Activated CD4-positive, alpha-beta T cell treated with anti-CD3 and anti-CD28 coated beads for 24 hours (primary cell): ENCODE results near the gene TRIM43B.
"Not testable (repeated sequence)": the region's sequence is repeated elsewhere in the genome, so short reads cannot be mapped to it uniquely, and the experiment has no call there.

Experiments used
- DNase-seq, 2 donors: peaks; one replicate each; pipeline ENCODE4 v3.0.0-alpha.2; 2020; ENCODE audit warnings: low read depth in 2 of 2

The TRIM43B gene

GRCh38 chr2:95433973-95434372 is 50.6 kb downstream of the TRIM43B start:
- not testable (repeated sequence) for DNase-seq

- not testable (repeated sequence) for DNase-seq
Measured at GRCh38 chr2:95433373-95433772, 51.2 kb downstream of the TRIM43B start.

DNA sequence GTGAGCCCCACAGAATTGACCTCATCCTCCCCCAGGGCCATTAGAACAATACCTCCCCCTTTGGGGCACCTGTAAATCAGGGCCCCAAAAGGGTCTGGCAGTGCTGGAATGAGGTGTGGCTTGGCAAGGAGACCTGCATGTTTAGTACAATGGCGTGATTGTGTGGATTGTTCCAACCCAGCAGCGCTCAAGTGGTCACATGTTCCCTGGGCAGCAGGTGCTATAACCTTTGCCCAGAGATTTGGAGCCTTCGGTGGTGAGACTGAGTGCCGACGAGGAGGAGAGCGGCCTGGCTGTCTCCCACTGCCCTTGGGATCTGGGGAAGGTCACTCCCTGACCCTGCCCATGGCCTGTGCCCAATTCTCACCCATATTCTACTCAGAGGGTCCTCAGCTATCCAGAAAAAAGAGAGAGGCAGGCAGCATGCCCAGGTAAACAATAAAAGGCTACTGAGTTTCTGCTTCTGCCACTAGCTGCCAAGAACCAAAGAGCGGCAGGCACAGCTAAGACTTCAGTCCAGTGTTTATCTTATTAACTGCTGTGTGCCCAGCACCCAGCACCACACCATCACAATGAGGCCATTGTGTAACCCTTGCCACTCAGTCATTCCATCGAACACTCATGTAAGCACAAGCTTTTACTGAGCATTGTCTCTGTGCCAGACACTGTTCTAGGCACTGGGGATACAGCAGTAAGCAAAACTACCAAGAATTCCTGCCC is 54.6 kb downstream of the TRIM43B start:
- not testable (repeated sequence) for DNase-seq

DNA sequence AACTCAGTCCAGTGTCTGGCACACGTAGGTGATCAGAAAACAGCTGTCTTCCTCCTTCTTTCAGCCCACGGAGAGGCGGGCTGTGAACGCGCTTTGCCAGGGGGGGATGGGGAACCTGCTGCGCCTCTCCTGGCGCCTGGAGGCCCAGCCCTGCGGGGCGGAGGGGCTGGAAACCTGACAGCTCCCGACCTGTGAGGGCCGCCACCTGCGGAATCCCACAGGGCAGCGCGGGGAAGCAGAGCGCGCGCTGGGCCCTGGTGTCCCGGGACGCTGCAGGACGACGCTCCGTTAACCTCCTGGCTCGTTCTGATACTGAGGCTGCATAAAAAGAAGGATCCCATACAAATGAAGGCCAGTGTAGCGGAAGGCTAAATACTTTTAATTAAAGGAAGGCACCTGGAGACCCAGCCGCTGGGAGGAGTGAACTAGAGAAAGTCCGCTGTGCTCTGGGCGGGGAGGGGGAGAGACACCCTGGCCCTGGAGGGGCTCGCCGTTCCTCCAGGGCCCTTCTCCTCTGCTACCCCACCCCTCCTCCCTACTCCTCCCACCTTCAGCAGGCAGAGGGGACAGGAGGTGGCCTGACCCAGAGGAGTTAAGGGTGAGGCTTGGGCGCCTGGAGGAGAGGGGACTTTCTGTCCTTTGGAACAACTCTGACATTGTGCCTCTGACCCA is 57.2 kb downstream of the TRIM43B start:
- DNase-seq = not testable (repeated sequence)
